Activated CD4-positive, alpha-beta T cell treated with anti-CD3 and anti-CD28 coated beads, Interleukin-2, Interleukin-4, amounts not matched to agents 100 ng/mL and 50 ng/mL, durations not matched to agents 16 hours and 8 hours (primary cell): ENCODE results near the gene PDE4DIP.
A peak's percentile ranks its signal among the peaks of the same experiment; 100 is the strongest.
"Not testable (repeated sequence)": the region's sequence is repeated elsewhere in the genome, so short reads cannot be mapped to it uniquely, and the experiment has no call there.

ENCODE experiments used
- DNase-seq: peaks from one replicate; pipeline ENCODE4 v3.0.0-alpha.2; 2020; ENCODE audit warnings: low spot score

Gene PDE4DIP

DNA sequence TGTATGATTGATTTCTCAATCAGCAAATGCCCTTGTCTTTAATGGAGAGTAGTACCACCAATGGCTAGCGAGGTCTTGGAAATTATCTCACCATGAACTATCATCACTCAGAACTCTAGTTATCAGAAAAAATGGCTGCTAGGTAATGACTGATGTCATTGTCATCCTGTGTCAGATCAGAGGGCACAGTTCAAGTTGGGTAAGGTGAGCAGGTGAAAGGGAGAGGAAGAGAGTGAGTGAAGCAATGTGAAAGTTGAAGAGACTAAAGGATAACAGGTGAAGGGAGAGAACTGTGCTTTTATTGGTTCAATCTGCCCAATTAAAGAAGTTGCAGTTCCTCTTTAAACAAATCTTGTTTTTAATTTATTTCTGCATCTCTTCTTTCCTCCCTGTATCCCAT lies 76.8 kb downstream of the PDE4DIP start:
- not testable (repeated sequence) for DNase-seq

DNA sequence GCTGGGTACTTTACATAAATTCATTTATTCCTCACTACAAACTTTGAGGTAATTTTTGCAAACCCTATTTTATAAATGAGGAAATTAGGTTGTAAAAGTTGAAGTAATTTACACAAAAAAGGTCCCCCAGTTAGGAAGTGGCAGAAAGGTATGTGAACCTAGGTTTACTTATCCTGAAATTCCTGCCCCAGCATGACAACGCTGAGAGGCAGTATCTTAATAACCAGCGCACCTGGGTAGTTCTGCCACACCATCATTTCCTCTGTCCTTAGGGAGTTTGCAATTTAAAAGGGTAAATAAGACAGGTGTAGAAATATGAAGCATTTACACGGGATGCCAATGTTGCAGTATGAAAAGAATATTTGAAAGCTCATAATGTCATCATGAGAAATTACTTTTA lies 79.6 kb downstream of the PDE4DIP start:
- not testable (repeated sequence) for DNase-seq

DNA sequence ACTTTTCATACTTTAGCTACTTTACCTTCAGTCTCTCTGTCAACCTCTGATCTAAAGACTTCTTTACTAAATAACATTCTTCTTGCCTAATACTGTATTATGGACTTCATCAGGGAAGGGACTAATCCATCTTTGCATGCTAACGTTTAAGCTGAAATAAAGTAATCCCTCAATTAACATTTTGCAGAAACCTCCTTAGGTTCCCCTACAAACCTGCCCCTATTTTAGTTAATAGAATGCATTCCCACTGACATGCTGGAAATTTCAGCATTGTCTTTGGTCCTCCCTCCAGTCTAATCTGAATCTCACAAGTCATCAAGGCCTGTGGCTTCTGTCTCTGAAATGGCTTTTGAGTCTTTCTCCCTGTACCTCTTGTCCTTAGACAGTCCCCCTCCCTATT lies 83.4 kb downstream of the PDE4DIP start:
- DNase-seq, result not testable (repeated sequence)

DNA sequence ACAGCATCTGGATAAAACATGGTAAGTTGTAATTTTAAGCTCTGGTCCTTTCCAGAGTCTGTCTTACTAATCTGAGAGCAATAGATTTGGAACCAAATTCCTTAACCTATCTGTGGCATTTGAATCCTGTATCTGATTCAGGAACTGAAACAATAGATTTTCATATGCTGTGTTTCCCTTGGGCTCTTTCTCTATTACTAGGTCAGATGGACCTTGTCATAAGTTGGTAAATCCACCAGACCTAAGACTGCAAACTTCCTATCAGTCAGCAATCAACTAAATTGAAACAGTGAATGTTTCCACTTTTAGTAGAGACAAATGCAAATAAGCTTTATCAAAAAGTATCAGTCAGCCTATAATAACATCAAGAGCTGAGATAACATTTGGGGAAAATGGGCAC lies 85.0 kb downstream of the PDE4DIP start:
- not testable (repeated sequence) for DNase-seq

DNA sequence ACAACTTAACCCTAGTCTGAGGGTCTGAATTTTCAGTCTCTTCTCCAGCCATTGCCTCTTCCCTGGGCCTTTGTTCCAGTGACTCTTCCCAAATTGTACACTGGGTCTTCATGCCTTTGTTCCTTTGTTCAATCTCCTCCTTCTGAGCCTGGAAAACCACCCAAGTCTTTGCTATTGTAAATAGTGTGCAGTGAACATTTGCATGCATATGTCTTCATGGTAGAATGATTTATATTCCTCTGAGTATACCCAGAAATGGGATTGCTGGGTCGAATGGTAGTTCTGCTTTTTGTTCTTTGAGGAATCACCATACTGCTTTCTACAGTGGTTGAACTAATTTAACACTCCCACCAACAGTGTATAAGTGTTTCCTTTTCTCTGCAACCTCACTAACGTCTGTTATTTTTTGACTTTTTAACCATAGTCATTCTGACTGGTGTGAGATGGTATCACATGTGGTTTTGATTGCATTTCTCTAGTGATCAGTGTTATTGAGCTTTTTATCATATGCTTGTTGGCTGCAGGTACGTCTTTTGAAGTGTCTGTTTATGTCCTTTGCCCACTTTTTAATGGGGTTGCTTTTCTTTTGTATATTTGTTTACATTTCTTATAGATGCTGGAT lies 91.3 kb downstream of the PDE4DIP start:
- not testable (repeated sequence) for DNase-seq

DNA sequence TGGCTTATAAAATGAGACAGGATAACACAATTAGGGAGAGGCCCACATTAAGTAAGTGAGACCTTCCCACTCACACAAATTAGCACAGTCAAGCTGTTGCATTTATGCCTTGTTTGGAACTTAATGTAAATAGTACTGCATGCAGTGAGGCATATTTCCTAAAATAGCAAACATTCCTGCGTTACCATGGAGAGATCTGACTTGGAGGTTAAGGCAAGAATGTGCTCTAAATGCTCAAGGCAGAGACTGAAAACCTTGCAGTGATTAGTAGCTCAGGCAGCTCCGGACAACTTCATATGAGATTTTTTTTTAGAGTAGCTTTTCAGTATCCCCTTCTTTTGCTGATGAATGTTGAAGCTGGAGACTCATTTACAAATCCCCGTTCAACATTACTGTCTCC lies 98.7 kb downstream of the PDE4DIP start:
- DNase-seq, result not testable (repeated sequence)

DNA sequence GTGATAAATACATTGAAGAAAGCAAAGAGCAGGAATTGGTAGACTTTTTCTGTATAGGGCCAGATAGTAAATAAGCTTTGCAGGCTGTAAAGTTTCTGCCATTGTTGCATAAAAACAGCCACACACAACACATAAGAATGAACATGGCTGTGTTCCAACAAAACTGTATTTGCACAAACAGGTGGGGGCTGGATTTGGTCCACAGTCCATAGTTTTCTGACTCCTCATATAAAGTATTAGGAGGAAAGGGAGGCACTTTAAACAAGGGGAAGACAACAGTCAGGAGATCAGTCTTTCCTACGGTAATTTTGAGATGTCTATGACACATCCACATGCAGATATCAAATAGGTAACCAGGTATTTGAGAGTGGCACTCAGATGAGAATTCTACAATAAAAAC lies 100.9 kb downstream of the PDE4DIP start:
- DNase-seq, result not testable (repeated sequence)

DNA sequence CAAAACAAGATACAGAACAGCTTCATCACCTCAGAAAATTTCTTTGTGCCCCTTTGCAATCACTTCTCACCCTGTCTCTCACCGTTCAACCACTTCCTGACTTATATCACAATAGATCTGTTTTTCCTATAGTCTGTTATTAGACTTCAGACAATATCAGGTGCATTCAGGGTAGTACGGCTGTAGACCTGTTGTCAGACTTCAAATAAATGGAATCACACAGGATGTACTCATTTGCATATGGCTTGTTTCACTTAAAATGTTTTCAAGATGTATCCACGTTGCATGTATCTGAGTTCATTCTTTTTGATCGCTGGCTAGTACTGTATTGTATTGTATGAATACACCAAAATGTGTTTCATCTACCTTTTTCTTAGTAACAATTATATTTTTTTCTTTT lies 104.5 kb downstream of the PDE4DIP start:
- DNase-seq, result not testable (repeated sequence)

DNA sequence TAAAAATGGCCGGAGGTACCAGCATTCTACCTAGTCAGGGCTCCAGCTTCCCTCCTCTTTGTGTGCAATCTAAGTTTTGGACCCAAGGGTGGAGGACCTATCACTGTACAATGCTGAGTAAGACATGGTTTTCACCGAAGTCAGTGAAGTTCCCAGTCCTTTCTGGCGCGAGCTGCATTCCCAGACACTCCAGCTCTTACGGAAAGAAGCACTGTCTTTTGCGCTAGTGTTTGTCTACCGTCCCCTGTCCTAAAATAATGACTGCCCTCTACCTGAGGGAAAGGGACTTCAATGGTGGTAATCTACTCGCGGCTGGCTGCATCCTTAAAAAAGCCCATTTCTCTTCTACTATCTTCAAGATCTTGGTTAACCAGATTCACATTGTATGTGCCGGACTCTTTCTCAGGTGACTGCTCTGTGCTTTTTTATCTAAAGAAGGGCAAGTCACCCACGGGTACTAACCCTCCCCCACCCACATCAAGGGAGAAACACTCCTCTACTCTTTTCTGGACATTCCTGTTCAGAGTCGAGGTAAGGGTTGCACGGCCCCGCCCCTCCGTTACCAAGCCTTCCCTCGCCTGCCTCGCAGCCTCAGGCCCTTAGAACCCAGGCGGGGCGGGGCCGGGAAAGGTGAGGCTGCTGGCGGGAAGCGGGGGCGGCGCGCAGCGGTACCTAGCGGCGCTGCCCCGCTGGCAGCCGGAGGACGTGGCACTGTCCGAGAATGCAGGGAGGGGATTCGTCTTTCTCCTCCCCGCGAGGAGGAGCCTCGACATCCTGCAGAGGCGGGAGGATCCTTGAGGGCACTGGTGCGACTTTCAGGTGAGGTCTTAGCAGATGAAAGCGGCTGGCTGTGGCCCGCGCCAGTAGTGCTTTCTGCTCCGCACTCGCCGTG lies 107.4 kb downstream of the PDE4DIP start:
- DNase-seq, result peak; percentile 73

DNA sequence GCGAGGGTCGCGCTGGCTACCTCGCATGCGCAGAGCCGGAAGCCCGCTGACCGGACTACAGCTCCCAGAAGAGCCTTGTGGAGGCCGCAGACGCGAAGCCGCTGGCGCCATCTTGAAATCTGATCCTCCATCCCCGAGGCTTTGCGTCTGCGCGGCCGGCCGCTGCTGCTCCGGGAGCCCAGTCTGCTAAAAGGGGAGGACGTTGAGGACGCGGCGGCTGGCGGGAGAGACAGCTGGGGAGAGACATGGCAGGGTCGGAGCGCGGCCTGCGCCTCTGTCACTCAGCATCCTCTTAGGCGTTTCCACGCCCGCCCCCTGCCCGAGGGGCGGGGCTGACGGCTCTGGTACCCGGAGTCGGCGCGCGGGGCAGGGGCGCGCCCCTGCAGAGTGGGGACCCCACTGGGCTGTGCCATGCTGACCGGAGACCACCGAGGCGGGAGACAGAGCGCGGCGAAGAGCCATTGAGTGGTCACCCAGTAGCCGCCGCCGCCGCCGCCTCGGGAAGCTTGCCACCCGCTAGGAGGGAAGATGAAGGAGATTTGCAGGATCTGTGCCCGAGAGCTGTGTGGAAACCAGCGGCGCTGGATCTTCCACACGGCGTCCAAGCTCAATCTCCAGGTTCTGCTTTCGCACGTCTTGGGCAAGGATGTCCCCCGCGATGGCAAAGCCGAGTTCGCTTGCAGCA lies 108.2 kb downstream of the PDE4DIP start:
- peak; percentile 72 for DNase-seq

DNA sequence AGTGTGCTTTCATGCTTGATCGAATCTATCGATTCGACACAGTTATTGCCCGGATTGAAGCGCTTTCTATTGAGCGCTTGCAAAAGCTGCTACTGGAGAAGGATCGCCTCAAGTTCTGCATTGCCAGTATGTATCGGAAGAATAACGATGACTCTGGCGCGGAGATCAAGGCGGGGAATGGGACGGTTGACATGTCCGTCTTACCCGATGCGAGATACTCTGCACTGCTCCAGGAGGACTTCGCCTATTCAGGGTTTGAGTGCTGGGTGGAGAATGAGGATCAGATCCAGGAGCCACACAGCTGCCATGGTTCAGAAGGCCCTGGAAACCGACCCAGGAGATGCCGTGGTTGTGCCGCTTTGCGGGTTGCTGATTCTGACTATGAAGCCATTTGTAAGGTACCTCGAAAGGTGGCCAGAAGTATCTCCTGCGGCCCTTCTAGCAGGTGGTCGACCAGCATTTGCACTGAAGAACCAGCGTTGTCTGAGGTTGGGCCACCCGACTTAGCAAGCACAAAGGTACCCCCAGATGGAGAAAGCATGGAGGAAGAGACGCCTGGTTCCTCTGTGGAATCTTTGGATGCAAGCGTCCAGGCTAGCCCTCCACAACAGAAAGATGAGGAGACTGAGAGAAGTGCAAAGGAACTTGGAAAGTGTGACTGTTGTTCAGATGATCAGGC lies 108.8 kb downstream of the PDE4DIP start:
- peak; percentile 2 for DNase-seq

DNA sequence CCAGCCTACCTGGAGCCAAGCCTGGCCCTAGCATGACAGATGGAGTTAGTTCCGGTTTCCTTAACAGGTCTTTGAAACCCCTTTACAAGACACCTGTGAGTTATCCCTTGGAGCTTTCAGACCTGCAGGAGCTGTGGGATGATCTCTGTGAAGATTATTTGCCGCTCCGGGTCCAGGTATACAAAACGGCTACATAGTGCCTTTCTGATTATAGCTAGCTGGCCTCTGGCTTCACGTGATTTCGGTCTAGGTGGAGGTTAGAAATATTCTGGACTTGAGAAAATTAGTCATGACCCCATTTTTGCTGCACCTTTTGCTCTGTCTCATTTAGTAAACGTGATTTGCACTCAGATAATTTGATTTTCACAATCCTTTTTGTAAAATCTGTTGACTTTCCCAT lies 109.5 kb downstream of the PDE4DIP start:
- DNase-seq, result not testable (repeated sequence)

DNA sequence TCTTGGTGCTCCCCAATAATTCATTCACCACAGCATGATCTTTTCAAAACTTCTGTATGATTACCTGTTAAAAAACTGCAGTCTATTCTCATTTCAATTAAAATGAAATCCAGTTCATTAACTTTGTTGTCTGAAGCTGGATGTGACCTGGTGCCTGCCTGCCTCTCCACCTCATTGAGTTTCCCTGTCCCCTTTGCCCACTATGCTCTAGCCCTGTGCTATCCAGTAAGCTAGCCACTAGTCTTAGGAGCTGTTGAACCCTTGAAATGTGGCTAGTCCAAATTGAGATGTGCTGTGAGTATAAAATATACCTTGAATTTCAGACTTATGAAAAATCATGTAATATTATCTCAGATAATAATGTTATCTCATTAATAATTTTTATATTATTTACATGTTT lies 114.1 kb downstream of the PDE4DIP start:
- DNase-seq, result not testable (repeated sequence)

DNA sequence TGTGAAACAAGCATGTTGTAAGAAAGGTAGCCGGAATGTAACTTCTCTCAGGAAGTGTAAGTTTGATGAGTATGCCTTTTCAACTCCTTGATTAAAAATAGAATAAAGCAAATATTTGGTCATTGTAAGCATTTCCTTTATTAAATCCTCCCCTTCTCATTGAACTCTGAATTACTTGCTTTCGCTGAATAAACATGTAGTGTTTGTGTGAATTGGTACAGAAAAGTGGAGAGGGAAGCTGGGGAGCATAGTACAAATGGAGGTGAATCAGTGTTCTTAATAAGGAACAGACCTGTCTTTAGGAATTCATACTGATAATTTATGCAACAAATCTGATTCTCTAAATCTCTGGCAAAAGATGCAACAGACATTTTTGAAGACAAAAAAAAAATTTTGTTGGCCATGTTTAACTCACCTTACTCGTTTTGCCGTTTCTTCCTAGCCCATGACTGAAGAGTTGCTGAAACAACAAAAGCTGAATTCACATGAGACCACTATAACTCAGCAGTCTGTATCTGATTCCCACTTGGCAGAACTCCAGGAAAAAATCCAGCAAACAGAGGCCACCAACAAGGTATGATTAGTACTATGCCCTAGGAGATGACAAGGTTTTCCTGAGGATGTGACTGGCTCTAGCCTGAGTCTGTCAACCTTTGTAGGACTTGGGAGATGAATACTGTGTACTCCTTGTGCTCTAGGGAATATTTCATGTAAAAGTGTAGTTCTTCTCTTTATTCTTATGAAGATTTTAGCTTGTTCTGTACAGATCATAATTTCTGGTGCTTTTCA lies 116.2 kb downstream of the PDE4DIP start:
- not testable (repeated sequence) for DNase-seq

DNA sequence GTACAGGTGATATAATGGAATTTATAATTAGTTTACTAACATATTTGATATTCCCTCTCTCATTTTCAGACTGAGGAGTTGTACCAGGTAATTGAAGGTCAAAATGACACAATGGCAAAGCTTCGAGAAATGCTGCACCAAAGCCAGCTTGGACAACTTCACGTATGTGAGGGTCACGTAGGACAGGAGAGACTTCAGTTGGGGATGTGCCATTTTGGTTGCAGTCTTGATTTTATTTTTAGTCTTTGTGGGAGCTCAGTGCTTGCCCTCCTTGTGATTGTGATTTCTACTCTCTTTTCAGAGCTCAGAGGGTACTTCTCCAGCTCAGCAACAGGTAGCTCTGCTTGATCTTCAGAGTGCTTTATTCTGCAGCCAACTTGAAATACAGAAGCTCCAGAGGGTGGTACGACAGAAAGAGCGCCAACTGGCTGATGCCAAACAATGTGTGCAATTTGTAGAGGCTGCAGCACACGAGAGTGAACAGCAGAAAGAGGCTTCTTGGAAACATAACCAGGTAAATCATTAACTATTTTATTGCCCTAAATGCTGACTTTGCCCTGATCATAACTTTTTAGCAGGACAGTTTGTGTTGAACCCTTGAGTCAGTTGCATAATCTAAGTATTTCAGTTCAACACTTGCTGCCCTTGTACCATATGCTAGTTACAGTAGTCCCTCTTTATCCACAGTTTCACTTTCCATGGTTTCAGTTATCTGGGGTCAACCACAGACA lies 118.1 kb downstream of the PDE4DIP start:
- not testable (repeated sequence) for DNase-seq

DNA sequence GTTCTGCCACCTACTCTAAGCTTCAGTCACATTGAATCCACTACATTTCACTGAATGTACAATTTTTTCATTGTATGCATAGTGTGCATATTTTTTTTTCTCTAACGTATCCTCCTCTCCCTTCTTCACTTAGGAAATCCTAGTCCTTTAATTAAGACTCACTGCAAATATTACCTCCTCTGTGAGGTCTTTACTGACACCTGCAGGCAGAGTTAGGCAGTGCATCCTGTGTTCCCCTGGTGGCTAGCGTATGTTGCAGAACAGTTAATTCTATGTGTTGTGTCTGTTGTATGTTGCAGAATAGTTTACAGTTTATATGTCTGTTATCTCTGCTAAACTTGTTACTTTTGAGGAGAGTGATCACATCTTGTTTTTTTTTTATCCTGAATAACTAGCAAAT lies 121.9 kb downstream of the PDE4DIP start:
- DNase-seq, result not testable (repeated sequence)

DNA sequence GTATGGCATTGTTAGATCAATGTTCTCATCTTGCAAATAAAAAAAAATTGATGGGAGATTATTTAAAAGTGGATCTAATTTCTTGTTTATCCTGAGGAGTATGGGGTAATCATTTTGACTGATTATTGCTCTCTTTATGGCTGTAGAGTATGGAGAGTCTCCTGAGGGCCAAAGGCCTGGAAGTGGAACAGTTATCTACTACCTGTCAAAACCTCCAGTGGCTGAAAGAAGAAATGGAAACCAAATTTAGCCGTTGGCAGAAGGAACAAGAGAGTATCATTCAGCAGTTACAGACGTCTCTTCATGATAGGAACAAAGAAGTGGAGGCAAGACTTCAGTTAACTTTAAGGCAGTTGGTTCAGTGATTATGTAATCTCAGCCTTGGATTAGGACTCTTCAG lies 123.4 kb downstream of the PDE4DIP start:
- DNase-seq, result not testable (repeated sequence)

DNA sequence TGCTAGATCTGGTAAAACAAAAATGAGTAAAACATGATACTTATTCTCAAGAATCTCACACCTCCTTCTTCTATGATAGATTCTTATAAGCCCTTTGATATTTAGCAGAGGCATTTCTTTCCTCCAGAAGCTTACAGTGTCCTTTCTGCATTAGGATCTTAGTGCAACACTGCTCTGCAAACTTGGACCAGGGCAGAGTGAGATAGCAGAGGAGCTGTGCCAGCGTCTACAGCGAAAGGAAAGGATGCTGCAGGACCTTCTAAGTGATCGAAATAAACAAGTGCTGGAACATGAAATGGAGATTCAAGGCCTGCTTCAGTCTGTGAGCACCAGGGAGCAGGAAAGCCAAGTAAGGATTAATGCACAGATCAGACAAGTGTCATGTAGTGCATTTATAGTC lies 124.5 kb downstream of the PDE4DIP start:
- DNase-seq, result not testable (repeated sequence)

DNA sequence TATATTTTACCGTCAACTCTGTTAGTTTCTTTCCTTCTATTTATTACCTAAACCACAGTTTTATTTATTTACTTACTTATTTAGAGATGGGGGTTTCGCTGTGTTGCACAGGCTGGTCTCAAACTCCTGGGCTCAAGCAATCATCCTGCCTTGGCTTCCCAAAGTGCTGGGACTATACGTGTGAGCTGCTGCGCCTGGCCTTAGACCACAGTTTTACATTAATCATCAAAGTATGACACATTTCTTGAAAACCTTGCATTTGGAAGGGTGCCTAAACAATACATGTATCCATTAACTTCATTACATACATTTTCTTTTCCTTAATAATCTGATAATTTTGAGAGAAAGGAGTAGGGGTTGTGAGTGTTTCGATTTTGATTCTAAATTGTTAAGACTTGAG lies 124.9 kb downstream of the PDE4DIP start:
- DNase-seq, result not testable (repeated sequence)

DNA sequence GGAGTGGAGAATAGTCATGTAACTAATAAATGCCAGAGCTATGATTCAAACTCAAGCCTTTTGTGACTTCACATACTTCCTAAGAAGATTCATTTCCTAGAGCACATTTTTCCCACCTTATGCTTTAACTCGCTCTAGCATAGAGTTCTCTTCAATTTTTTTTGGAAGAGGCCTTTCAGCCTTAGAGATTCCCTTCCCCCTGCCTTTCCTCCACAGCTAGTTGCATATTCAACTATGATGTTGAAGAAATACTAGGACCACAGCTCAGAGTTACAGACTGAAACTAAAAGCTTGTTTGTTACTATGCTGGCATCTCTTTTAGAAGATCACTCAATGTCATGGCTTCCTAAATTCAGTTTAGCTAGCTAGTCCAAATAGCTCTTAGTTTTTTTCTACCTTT lies 131.2 kb downstream of the PDE4DIP start:
- peak; percentile 39 for DNase-seq
